Osteoblast (primary cell): ENCODE measurements around the gene OTOG. TPM values are rescaled to one million over a fixed set of nuclear protein-coding genes. Genes with fewer than 3 reads are reported as not detected.
A peak's percentile ranks its signal among the peaks of the same experiment; 100 is the strongest.

Experiments used
- DNase-seq: peaks from one replicate; pipeline ENCODE4 v3.0.0; 2011; ENCODE audit warnings: low spot score, mixed read lengths; ENCODE audit not compliant: insufficient read length; ENCODE audit errors: missing footprints
- H2AFZ ChIP-seq: 2 replicates; pipeline ENCODE4 v1.6.0; 2011; ENCODE audit warnings: mild to moderate bottlenecking, low read length
- H3K27ac ChIP-seq: 2 replicates; pipeline ENCODE4 v1.5.1; 2011; ENCODE audit warnings: mild to moderate bottlenecking, low read depth, low read length, moderate library complexity
- H3K27me3 ChIP-seq: 2 replicates; pipeline ENCODE4 v1.6.0; 2012; ENCODE audit warnings: mild to moderate bottlenecking, control low read depth, inconsistent platforms, low read length, moderate library complexity; ENCODE audit not compliant: insufficient read depth
- H3K36me3 ChIP-seq: 2 replicates; pipeline ENCODE4 v1.5.1; 2011; ENCODE audit warnings: mild to moderate bottlenecking, low read length, control low read depth, moderate library complexity; ENCODE audit not compliant: insufficient read depth
- H3K4me1 ChIP-seq: 2 replicates; pipeline ENCODE4 v1.5.1; 2011; ENCODE audit warnings: mild to moderate bottlenecking, low read length, control low read depth, moderate library complexity; ENCODE audit not compliant: insufficient read depth
- H3K4me2 ChIP-seq: 2 replicates; pipeline ENCODE4 v1.6.0; 2011; ENCODE audit warnings: mild to moderate bottlenecking, low read length; ENCODE audit not compliant: insufficient read depth
- H3K4me3 ChIP-seq: fragments of 200-600 bp; sonication (generic); 3 replicates; pipeline ENCODE4 v1.5.1; 2012; ENCODE audit warnings: mild to moderate bottlenecking, low read length, inconsistent platforms; ENCODE audit not compliant: insufficient read depth
- H3K79me2 ChIP-seq: 2 replicates; pipeline ENCODE4 v1.6.0; 2012; ENCODE audit warnings: mild to moderate bottlenecking, low read length, control low read depth, inconsistent platforms; ENCODE audit not compliant: insufficient read depth
- H3K9me3 ChIP-seq: 2 replicates; pipeline ENCODE4 v1.5.1; 2011; ENCODE audit warnings: low read depth, low read length, control low read depth
- H4K20me1 ChIP-seq: 2 replicates; pipeline ENCODE4 v1.6.0; 2012; ENCODE audit warnings: mild to moderate bottlenecking, low read length, control low read depth; ENCODE audit not compliant: insufficient read depth
- total RNA-seq: library from RNA; depleted of rRNA; stranded (reverse); fragments of >200 nt; gene quantifications from 2 replicates; pipeline ENCODE4 v1.2.3, GENCODE V29; 2012
- TF ChIP-seq, protein P1 (sequence below): IDR thresholded peaks from 2 replicates; pipeline ENCODE4 v1.5.1; 2011; ENCODE audit warnings: mild to moderate bottlenecking, low read depth, low read length, moderate library complexity; ENCODE audit errors: extremely low read depth

OTOG gene
- total RNA-seq, 1 donor, result not detected

DNA sequence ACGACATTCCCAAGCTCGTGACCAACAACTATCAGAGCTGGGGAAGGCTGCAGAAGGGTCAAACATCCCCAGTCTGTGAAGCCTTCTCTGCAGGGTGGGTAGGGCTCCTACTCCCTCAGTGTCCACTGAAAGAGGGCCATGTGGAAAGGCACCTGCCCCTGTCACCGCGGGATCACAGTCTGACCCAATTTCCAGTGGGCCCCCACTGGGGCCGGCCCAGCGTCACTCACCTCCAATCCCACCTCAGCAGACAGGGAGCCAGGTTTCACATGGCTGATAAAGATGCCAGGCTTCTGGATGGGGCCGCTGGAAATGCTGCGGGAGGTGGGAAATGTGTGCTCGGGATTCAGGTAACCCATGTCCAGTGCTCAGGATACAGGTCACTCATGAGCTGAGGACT is 22.8 kb upstream of the OTOG start:
- TF ChIP-seq, protein P1, sequence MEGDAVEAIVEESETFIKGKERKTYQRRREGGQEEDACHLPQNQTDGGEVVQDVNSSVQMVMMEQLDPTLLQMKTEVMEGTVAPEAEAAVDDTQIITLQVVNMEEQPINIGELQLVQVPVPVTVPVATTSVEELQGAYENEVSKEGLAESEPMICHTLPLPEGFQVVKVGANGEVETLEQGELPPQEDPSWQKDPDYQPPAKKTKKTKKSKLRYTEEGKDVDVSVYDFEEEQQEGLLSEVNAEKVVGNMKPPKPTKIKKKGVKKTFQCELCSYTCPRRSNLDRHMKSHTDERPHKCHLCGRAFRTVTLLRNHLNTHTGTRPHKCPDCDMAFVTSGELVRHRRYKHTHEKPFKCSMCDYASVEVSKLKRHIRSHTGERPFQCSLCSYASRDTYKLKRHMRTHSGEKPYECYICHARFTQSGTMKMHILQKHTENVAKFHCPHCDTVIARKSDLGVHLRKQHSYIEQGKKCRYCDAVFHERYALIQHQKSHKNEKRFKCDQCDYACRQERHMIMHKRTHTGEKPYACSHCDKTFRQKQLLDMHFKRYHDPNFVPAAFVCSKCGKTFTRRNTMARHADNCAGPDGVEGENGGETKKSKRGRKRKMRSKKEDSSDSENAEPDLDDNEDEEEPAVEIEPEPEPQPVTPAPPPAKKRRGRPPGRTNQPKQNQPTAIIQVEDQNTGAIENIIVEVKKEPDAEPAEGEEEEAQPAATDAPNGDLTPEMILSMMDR, result no peak
- Histone ChIP-seq H3K27me3 (peaks cover 9% of the 10 kb centered on the region), H2AFZ (no peak overlapping the region), H4K20me1 (no peaks in the 10 kb centered on the region), H3K79me2 (no peaks in the 10 kb centered on the region), H3K4me1 (no peaks in the 10 kb centered on the region), H3K36me3 (no peaks in the 10 kb centered on the region), H3K4me2 (no peak overlapping the region), H3K4me3 (no peak overlapping the region), H3K9me3 (no peaks in the 10 kb centered on the region), H3K27ac (no peak overlapping the region)
- peak; percentile 35 for DNase-seq

DNA sequence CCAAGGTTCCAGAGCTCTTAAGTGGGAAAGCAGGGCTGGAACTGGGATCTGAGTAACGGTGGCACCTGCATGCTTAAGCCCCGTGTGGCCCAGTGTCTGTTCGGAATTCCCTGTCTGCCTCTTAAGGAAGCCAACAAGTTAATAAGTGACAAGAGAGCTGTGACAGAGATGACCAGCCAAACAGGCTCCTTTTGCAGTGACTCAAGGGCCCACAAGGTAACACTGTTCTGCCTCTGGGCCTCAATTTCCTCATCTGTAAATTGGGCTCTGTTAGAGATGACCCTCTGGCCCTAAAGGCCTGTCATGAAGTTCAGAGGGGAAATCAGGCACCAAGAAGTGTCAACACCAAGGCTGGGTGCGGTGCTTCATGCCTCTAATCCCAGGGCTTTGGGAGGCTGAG is 21.5 kb upstream of the OTOG start:
- TF ChIP-seq, protein P1, result no peak
- DNase-seq, result peak; percentile 57
- H3K9me3 ChIP-seq, result no peaks in the 10 kb centered on the region
- no peak overlapping the region for H3K27ac ChIP-seq
- no peaks in the 10 kb centered on the region for H3K79me2 ChIP-seq
- peaks cover 23% of the 10 kb centered on the region for H3K27me3 ChIP-seq
- no peaks in the 10 kb centered on the region for H3K4me1 ChIP-seq
- no peaks in the 10 kb centered on the region for H3K36me3 ChIP-seq
- H2AFZ ChIP-seq, result no peak overlapping the region
- no peak overlapping the region for H3K4me3 ChIP-seq
- no peak overlapping the region for H3K4me2 ChIP-seq
- H4K20me1 ChIP-seq, result no peaks in the 10 kb centered on the region

DNA sequence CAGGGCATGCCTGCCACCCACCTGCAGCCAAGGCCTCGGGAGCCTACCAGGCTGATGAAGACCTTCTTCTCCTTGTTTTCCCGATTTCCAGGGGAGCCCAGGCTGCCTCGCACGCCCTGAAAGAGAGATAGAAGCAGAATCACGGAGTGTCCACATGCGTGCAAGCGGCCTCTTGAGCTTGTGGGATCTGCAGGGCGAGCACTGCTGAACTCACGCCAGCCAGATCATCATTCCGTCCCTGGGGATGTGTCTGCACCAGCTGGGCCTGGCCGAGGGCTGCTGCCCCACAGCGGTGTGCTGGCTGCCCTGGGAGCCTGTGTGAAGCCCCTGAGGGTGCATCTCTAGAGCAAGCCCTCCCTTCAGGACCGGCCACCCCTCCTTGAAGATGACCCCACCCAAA is 20.7 kb upstream of the OTOG start:
- peaks cover 27% of the 10 kb centered on the region for H3K27me3 ChIP-seq
- TF ChIP-seq, protein P1, result no peak

DNA sequence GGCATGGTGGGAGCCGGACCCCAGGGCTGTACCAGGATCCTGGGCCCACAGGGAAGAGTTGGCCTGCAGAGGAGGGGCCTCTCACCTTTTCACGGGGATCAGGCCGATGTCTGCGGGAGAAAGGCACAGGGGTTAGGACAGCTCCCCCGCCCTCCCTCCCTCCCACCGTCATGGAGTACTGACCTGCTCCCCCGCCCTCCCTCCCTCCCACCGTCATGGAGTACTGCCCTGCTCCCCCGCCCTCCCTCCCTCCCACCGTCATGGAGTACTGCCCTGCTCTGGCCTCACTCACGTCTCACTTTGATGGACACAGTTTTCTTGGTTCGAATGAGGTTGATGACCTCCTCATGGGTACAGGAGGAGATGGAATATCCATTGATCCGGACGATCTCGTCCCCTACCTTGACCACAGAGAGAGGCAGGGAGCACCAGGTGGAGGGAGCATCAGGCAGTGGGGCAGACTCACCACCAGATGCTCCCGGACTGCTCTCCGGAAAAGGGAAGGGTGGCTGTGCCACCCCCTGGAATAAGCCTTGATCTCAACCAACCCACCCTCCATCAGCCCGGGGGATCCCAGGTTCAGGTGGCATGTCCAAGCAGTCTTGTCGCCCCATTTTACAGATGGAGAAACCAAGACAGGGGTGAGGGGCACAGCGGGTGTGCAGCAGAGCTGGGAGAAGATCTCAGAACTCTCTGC is 20.0 kb upstream of the OTOG start:
- Histone ChIP-seq H2AFZ (no peak overlapping the region), H3K4me2 (no peak overlapping the region), H3K79me2 (no peaks in the 10 kb centered on the region), H3K4me3 (no peak overlapping the region), H3K36me3 (no peaks in the 10 kb centered on the region), H3K9me3 (no peaks in the 10 kb centered on the region), H3K27ac (no peak overlapping the region), H3K4me1 (no peaks in the 10 kb centered on the region), H4K20me1 (no peaks in the 10 kb centered on the region), H3K27me3 (peaks cover 29% of the 10 kb centered on the region)
- DNase-seq, result peak; percentile 53
- TF ChIP-seq, protein P1, result no peak

More for the DNA sequence above, 20.7 kb upstream of the OTOG start:
- Histone ChIP-seq H3K4me2 (no peak overlapping the region), H3K4me3 (no peak overlapping the region), H4K20me1 (no peaks in the 10 kb centered on the region), H3K79me2 (no peaks in the 10 kb centered on the region), H3K36me3 (no peaks in the 10 kb centered on the region), H2AFZ (no peak overlapping the region), H3K4me1 (no peaks in the 10 kb centered on the region), H3K9me3 (no peaks in the 10 kb centered on the region), H3K27ac (no peak overlapping the region)
- DNase-seq, result no peak
